C4-2B (cell line): ENCODE results near the gene MEIS1.

Experiments used
- ZFX ChIP-seq: fragments of 450-650 bp; IDR thresholded peaks from 2 replicates; pipeline ENCODE4 v1.6.1; 2017
- TF ChIP-seq, protein P1 (sequence below): fragments of 450-650 bp; conservative IDR thresholded peaks from 2 replicates; pipeline ENCODE4 v1.5.1; 2017; ENCODE audit warnings: mild to moderate bottlenecking

DNA sequence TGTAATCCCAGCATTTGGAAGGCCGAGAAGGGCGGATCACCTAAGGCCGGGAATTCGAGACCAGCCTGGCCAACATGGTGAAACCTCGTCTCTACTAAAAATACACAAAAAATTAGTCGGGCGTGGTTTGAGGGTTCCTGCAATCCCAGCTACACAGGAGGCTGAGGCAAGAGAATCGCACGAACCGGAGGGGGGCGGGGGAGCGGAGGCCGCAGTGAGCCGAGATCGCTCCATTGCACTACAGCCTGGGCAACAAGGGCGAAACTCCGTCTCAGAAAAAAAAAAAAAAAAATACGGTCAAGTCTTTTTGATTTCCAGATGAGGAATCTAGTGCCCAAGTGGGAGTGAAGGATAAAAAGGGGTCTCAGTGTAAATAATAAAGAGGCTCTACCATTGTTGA, 16.5 kb upstream of the MEIS1 start:
- TF ChIP-seq, protein P1, sequence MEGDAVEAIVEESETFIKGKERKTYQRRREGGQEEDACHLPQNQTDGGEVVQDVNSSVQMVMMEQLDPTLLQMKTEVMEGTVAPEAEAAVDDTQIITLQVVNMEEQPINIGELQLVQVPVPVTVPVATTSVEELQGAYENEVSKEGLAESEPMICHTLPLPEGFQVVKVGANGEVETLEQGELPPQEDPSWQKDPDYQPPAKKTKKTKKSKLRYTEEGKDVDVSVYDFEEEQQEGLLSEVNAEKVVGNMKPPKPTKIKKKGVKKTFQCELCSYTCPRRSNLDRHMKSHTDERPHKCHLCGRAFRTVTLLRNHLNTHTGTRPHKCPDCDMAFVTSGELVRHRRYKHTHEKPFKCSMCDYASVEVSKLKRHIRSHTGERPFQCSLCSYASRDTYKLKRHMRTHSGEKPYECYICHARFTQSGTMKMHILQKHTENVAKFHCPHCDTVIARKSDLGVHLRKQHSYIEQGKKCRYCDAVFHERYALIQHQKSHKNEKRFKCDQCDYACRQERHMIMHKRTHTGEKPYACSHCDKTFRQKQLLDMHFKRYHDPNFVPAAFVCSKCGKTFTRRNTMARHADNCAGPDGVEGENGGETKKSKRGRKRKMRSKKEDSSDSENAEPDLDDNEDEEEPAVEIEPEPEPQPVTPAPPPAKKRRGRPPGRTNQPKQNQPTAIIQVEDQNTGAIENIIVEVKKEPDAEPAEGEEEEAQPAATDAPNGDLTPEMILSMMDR: no peak
- TF ChIP-seq ZFX: no peak
